ENCODE results near the gene LMNA.

GRCh38 chr1:156089704-156090103, 24.8 kb upstream of the LMNA start:
- TF ChIP-seq CTCF (conservative IDR thresholded peaks at IDR 0.05 in 1 of 2, IDR thresholded peaks at IDR 0.05 in 1 of 2; ENCODE audit: extremely low read depth in 1 of 2, insufficient read depth in 1 of 2, low read depth in 1 of 2, low read length in 2 of 2): no peak
- no peak for TF ChIP-seq EZH2 (IDR thresholded peaks at IDR 0.05; ENCODE audit: borderline replicate concordance, low read length)

Measured in mammary epithelial cell (primary cell).